HuH-7 (cell line): ENCODE results near the gene TRABD.

Source experiments
- DNase-seq: peaks from one replicate; pipeline ENCODE4 v3.0.0; 2011; ENCODE audit warnings: low spot score

The TRABD gene

DNA sequence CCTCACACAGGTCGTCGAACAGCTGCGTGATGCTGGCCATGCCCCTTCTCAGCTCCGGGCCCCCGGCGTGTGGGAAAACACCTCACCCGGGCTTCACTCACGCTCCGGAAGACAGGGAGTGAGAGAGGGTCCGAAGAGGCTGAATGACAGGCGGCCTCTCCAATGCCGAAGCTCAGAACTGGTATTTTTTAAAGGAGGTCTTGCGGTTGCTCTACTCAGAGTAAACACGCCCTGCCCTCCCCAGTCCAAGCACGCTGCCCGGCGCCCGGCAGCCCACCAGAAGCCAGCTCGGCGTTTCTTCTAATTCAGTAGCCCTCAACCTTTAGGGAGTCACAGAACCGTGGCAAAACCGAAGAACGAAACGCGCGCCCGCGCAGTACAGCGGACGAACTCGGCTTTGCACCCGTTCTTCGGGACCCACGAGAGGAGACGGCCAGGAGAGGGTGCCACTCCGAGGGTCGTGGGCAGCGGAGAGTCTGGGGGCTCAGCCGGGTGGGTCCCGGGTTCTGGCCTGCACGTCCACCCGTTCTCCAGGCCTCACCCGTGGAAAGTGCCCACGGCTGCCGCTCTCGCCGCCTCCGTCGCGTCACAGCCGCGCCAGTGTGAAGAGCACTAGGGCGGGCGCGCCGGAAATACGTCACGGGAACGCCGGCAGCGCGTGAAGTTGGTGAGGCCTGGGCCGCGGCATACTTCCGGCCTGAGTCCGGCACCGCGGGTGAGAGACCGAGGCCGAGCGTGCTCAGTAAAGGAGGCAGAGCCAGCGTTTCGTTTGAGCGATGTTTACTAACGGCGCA, 58.9 kb downstream of the TRABD start, which contains the start of gene TUBGCP6:
TSS of gene TUBGCP6 (minus strand) at position 604 of the 794 bp plus-strand sequence. CDS start at position 40, 564 bp downstream.
- DNase-seq, result peak; percentile 97

DNA sequence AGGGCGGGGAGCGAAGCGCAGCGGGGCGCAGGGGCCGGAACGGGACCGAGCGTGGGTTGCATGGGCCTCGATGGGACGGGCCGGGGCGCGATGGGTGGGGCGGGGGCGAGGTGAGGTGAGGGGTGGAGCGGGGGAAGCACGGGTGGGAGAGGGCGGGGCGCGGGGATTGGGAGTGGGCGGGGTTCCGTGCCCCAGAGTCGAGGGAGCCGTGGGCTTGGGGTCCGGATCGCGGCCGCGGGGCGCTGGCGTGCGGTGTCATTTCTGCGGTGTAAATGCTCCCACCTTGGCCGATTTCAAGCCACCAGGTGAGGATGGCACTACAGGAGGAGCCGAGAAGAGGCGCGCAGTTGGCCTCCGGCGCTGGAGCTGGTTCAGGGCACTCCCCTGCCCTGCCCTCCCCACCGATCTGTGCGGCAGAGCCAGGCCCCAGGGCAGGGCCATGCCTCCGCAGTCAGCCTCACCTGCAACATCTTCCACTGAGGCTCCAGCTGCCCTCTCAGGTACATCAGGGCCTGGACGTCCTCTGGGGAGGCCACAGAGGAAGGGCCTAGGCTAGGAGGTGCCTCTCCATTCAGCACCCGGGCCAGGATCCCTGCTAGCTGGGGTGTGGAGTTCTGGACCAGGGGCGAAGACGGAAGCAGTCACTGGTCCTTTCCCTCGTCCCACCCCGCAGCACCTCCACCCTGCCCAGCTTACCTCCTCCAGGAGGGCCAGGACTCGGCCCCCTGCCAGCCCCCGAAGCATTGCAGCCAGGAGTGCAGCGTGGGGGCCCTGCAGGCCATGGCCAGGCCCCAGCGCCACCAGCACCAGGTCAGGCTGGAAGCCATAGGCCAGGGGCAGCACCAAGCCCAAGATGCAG, 59.7 kb downstream of the TRABD start:
- peak; percentile 62 for DNase-seq

DNA sequence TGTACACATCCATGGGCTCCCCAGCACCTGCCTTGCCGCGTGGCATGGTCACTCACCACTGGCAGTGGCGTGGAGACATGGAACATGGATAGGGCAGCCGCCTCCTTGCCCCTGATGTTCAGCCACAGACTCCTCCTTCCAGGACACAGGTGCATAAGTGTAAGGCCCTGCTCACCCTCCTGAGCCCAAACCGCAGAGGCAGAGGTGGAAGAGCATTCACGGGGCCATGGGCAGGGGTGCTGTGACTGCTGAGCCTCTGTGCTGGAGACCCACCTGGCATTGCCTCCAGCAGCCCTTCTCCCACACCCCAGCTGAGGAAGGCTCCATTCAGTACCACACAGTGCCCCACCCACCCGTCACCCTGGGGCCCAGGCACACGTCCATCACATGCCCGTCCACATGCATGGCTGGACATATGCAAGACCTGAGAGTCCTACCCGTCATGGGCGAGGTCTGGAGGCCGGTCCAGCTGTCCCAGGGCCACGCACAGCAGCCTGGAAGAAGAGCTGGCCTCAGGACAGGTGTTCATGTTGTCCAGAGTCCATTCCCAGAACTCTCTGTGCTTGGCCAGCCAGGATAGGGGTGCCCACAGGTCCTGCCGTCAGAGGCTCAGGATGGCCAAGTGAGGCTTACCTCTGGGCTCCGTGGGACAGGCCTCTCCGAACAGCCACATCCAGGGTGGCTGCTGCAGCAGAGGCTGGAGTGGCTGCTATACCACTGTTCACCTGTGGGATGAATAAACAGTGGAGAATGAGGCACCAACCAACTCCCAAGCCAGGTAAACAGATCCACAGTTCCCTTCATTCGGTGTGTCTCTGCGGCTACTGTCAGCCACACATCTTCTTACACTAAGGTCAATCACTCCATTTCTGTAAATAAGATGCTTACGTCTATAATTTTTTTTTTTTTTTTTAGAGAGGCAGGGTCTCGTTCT, 60.8 kb downstream of the TRABD start:
- DNase-seq, result peak; percentile 75

DNA sequence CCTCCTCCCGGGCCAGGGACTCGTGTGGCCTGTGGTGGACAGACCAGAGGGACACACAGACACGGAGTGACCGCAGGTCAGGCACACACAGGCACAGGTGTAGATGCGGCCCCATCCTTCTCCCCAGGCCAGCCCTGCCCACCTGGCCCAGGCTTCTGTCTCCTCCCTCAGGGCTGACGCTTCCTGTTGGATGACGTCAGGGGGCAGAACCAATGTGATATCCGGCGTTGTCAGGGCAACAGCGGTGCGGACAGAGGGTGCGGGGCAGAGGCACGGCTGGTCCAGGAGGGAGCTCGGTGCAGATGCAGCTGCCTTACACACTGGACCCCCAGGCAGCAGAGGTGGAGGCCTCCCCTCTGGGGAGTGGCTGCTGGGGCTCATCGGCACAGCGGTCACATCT, 62.0 kb downstream of the TRABD start:
- DNase-seq, result no peak

DNA sequence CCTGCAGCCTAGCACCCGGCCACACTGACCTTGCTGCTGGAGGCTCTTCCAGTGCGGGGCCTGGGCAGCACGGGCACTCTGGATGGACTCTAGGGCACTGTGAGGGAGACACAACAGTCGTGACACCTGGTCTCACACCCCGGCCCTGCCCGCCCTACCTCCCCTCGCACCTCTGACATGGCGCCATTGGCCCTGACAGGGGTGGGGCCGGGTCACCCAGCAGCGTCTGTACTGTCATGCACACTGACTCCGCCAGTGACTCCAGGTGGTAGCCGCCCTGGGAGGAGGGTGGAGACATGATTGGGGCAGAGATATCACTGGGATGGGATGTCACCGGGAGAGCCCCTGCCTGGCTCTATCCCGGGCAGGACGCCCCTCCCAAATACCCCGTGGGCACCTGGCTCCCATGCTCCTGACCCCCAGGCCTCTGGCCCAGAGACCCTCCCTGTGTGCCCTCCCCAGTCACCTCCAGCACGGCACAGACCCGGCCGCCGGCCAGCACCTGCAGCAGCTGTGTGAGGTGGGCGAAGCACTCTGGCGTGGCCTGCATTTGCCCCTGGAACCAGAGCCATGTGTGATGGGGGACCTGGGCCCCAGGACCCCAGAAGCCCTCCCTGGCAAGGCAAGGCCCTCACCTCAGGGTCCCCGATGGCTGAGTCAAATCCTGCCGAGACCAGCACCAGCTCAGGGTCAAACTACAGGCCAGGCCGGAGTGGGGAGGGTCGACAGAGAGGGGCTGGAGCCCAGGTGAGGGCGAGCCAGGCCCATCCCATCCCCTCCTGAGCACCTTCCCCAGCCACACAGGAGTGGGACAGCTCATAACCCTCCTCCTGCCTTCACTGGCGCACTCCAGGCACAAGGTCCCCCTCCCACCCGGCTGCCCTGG, 62.7 kb downstream of the TRABD start:
- DNase-seq, result no peak
